H9 (cell line): ENCODE measurements around the gene FAM43A. TPM values are rescaled to one million over a fixed set of nuclear protein-coding genes. Genes with fewer than 3 reads are reported as not detected.

Experiments used
- DNase-seq: peaks from one replicate; pipeline ENCODE4 v3.0.0-alpha.2; 2017
- H2AFZ ChIP-seq: one replicate; pipeline ENCODE4 v1.6.1; 2013; ENCODE audit warnings: mild to moderate bottlenecking, low read length, control low read depth, moderate library complexity
- H2AK5ac ChIP-seq: 2 replicates; pipeline ENCODE4 v1.6.1; 2013; ENCODE audit warnings: low read length, control low read depth, mixed read lengths; ENCODE audit not compliant: insufficient read length
- H2BK120ac ChIP-seq: one replicate; pipeline ENCODE4 v1.6.1; 2013; ENCODE audit warnings: low read depth, mild to moderate bottlenecking, low read length, control low read depth, inconsistent platforms; ENCODE audit not compliant: poor library complexity, severe bottlenecking
- H2BK12ac ChIP-seq: 2 replicates; pipeline ENCODE4 v1.6.1; 2013; ENCODE audit warnings: low read length, control low read depth, mixed read lengths, low read depth; ENCODE audit not compliant: insufficient read length
- H2BK15ac ChIP-seq: 2 replicates; pipeline ENCODE4 v1.6.1; 2013; ENCODE audit warnings: low read depth, low read length, control low read depth
- H2BK20ac ChIP-seq: one replicate; pipeline ENCODE4 v1.6.1; 2013; ENCODE audit warnings: low read depth, mild to moderate bottlenecking, low read length, control low read depth, inconsistent platforms; ENCODE audit not compliant: poor library complexity, severe bottlenecking
- H2BK5ac ChIP-seq: 2 replicates; pipeline ENCODE4 v1.6.1; 2013; ENCODE audit warnings: low read length, control low read depth, mixed read lengths; ENCODE audit not compliant: insufficient read length
- H3K14ac ChIP-seq: 2 replicates; pipeline ENCODE4 v1.6.1; 2013; ENCODE audit warnings: low read length, control low read depth; ENCODE audit not compliant: insufficient read depth
- H3K18ac ChIP-seq: 2 replicates; pipeline ENCODE4 v1.6.1; 2013; ENCODE audit warnings: low read depth, mild to moderate bottlenecking, mixed read lengths, low read length, control low read depth; ENCODE audit not compliant: insufficient read length
- H3K23ac ChIP-seq: 2 replicates; pipeline ENCODE4 v1.6.1; 2013; ENCODE audit warnings: low read length, control low read depth, mixed read lengths, low read depth; ENCODE audit not compliant: insufficient read length
- H3K23me2 ChIP-seq: 2 replicates; pipeline ENCODE4 v1.6.1; 2013; ENCODE audit warnings: low read depth, mild to moderate bottlenecking, mixed read lengths, low read length, control low read depth; ENCODE audit not compliant: insufficient read length, poor library complexity, severe bottlenecking
- H3K27ac ChIP-seq: 2 replicates; pipeline ENCODE4 v1.5.1; 2013; ENCODE audit warnings: low read length, control low read depth, mixed read lengths, low read depth; ENCODE audit not compliant: insufficient read length
- H3K27me3 ChIP-seq: 2 replicates; pipeline ENCODE4 v1.6.1; 2013; ENCODE audit warnings: low read length, control low read depth, inconsistent platforms; ENCODE audit not compliant: insufficient read depth
- H3K4ac ChIP-seq: 2 replicates; pipeline ENCODE4 v1.6.1; 2013; ENCODE audit warnings: low read depth, mild to moderate bottlenecking, control low read depth, inconsistent platforms, low read length, moderate library complexity
- H3K4me1 ChIP-seq: 2 replicates; pipeline ENCODE4 v1.6.1; 2013; ENCODE audit warnings: low read length, control low read depth, inconsistent platforms; ENCODE audit not compliant: insufficient read depth
- H3K4me2 ChIP-seq: 2 replicates; pipeline ENCODE4 v1.6.1; 2013; ENCODE audit warnings: low read length, control low read depth, mixed read lengths; ENCODE audit not compliant: insufficient read length, insufficient read depth
- H3K56ac ChIP-seq: 2 replicates; pipeline ENCODE4 v1.6.1; 2013; ENCODE audit warnings: low read depth, mild to moderate bottlenecking, mixed read lengths, low read length, control low read depth; ENCODE audit not compliant: insufficient read length
- H3K79me1 ChIP-seq: 2 replicates; pipeline ENCODE4 v1.6.1; 2013; ENCODE audit warnings: low read depth, mild to moderate bottlenecking, moderate library complexity, low read length, control low read depth, inconsistent platforms; ENCODE audit not compliant: insufficient read depth, poor library complexity, severe bottlenecking
- H3K79me2 ChIP-seq: 2 replicates; pipeline ENCODE4 v1.6.1; 2013; ENCODE audit warnings: low read length, control low read depth, inconsistent platforms; ENCODE audit not compliant: insufficient read depth
- H3K9ac ChIP-seq: 2 replicates; pipeline ENCODE4 v1.6.1; 2013; ENCODE audit warnings: low read length, control low read depth, mixed read lengths; ENCODE audit not compliant: insufficient read length; ENCODE audit errors: extremely low read depth
- H3K9me3 ChIP-seq: one replicate; pipeline ENCODE4 v1.6.1; 2013; ENCODE audit warnings: low read depth, low read length, inconsistent platforms; ENCODE audit not compliant: control insufficient read depth
- H3T11ph ChIP-seq: one replicate; pipeline ENCODE4 v1.6.1; 2013; ENCODE audit warnings: mild to moderate bottlenecking, low read length, control low read depth, inconsistent platforms
- H4K20me1 ChIP-seq: one replicate; pipeline ENCODE4 v1.6.1; 2013; ENCODE audit not compliant: control insufficient read depth, insufficient read length, insufficient read depth
- H4K5ac ChIP-seq: 2 replicates; pipeline ENCODE4 v1.6.1; 2013; ENCODE audit warnings: low read depth, mild to moderate bottlenecking, mixed read lengths, low read length, control low read depth; ENCODE audit not compliant: insufficient read length
- H4K8ac ChIP-seq: replicated peaks from 2 replicates; pipeline ENCODE4 v1.6.1; 2013; ENCODE audit warnings: low read length, control low read depth, mixed read lengths, low read depth; ENCODE audit not compliant: insufficient read length
- H4K91ac ChIP-seq: 2 replicates; pipeline ENCODE4 v1.6.1; 2013; ENCODE audit warnings: low read depth, mild to moderate bottlenecking, moderate library complexity, mixed read lengths, low read length, control low read depth; ENCODE audit not compliant: insufficient read length
- H3K27ac Mint-ChIP-seq, 3 experiments: 2 replicates in 2 of 3; 3 replicates in 1 of 3; pipeline ENCODE4 v1.8.0; 2020 to 2021; ENCODE audit warnings: mixed read lengths in 3 of 3, mild to moderate bottlenecking in 1 of 3, moderate library complexity in 1 of 3
- H3K27me3 Mint-ChIP-seq: 2 replicates; pipeline ENCODE4 v1.8.0; 2021; ENCODE audit warnings: low read depth, mild to moderate bottlenecking, moderate library complexity, mixed read lengths
- H3K36me3 Mint-ChIP-seq, 3 experiments: 2 replicates in 2 of 3; 3 replicates in 1 of 3; pipeline ENCODE4 v1.8.0; 2020 to 2021; ENCODE audit warnings: low read depth in 3 of 3, mixed read lengths in 3 of 3; ENCODE audit not compliant: insufficient read depth in 1 of 3
- H3K4me1 Mint-ChIP-seq, 2 experiments: 2 replicates each; pipeline ENCODE4 v1.8.0; 2020; ENCODE audit warnings: mixed read lengths in 2 of 2
- H3K4me3 Mint-ChIP-seq, 2 experiments: 2 replicates in 1 of 2; 3 replicates in 1 of 2; pipeline ENCODE4 v1.8.0; 2020 to 2021; ENCODE audit warnings: mild to moderate bottlenecking in 2 of 2, mixed read lengths in 2 of 2, moderate library complexity in 1 of 2
- H3K9me3 Mint-ChIP-seq, 2 experiments: 2 replicates in 1 of 2; 3 replicates in 1 of 2; pipeline ENCODE4 v1.8.0; 2020; ENCODE audit warnings: mild to moderate bottlenecking in 2 of 2, mixed read lengths in 2 of 2, moderate library complexity in 1 of 2
- CTCF ChIP-seq: fragments of 200-600 bp; sonication (generic); conservative IDR thresholded peaks from 3 replicates; pipeline ENCODE4 v1.8.0; 2021; ENCODE audit warnings: antibody characterized with exemption, mild to moderate bottlenecking
- WGBS: extraction: QIAGEN DNeasy Blood & Tissue Kit; methylation state at CpG from one replicate; pipeline ENCODE4 v1.1.7; 2013; ENCODE audit warnings: missing lambda C conversion rate, low lambda C conversion rate, mixed read lengths; ENCODE audit not compliant: insufficient read length; ENCODE audit errors: extremely low coverage; 5-methylcytosine and 5-hydroxymethylcytosine counted together
- total RNA-seq: library from RNA; stranded (reverse); gene quantifications from 2 replicates; pipeline ENCODE4 v1.2.1, GENCODE V29; 2021

The FAM43A gene
- total RNA-seq, 1 experiment from 2014 or later: 2.7 TPM

GRCh38 chr3:194675680-194676079, 10.0 kb upstream of the FAM43A start:
- peaks cover 2% of the 10 kb centered on the region for H3K79me1 ChIP-seq
- Mint-ChIP-seq H3K27ac (no peak overlapping the region), H3K9me3 (no peaks in the 10 kb centered on the region), H3K4me3 (no peak overlapping the region), H3K36me3 (no peaks in the 10 kb centered on the region), H3K4me1 (peaks cover 5 to 7% of the 10 kb centered on the region in 2 experiments), H3K27me3 (peaks cover 43% of the 10 kb centered on the region)
- no peak overlapping the region for H4K5ac ChIP-seq
- H2AFZ ChIP-seq: no peak overlapping the region
- no peak overlapping the region for H4K8ac ChIP-seq
- WGBS: no CpG with 5 or more reads among the region's 4 CpGs
- H3K4me2 ChIP-seq: no peak overlapping the region
- no peak overlapping the region for H3K4ac ChIP-seq
- no peak for TF ChIP-seq CTCF
- no peak overlapping the region for H2BK20ac ChIP-seq
- no peak overlapping the region for H4K91ac ChIP-seq
- H3K9ac ChIP-seq: no peak overlapping the region
- no peak overlapping the region for H2BK15ac ChIP-seq
- H3K4me1 ChIP-seq: 0 out of 2 replicates have a peak, but pooled peaks cover 2% of the 10 kb centered on the region
- H2BK120ac ChIP-seq: no peak overlapping the region
- no peak overlapping the region for H3K23ac ChIP-seq
- H3K23me2 ChIP-seq: peaks cover 7% of the 10 kb centered on the region
- H4K20me1 ChIP-seq: no peaks in the 10 kb centered on the region
- H3K56ac ChIP-seq: no peak overlapping the region
- no peak for DNase-seq
- no peak overlapping the region for H3T11ph ChIP-seq
- peaks cover 11% of the 10 kb centered on the region; the same call in 1 of the 2 replicates for H3K79me2 ChIP-seq
- no peak overlapping the region for H2BK5ac ChIP-seq
- no peak overlapping the region for H2AK5ac ChIP-seq
- no peak overlapping the region for H3K18ac ChIP-seq
- H3K9me3 ChIP-seq: no peaks in the 10 kb centered on the region
- H3K27me3 ChIP-seq: no peaks in the 10 kb centered on the region
- no peak overlapping the region for H3K27ac ChIP-seq
- H3K14ac ChIP-seq: no peak overlapping the region
- H2BK12ac ChIP-seq: no peak overlapping the region
